BJ (cell line): ENCODE data around the gene MAPK1IP1L. TPM values are rescaled to one million over a fixed set of nuclear protein-coding genes. Genes with fewer than 3 reads are reported as not detected.

Source experiments
- CTCF ChIA-PET: fragments of 350-600 bp; formaldehyde crosslinking; extraction: SDS; loops from one replicate; lab custom pipeline; 2021; ENCODE audit warnings: antibody characterized with exemption, inconsistent platforms; lab: Yijun Ruan, JAX
- POLR2A ChIA-PET: fragments of 300-600 bp; sonication (Branson Sonifier 250); formaldehyde crosslinking; extraction: SDS; loops from one replicate; lab custom pipeline; 2021; ENCODE audit warnings: antibody characterized with exemption; lab: Charles Lee
- DNase-seq: peaks from one replicate; pipeline ENCODE4 v3.0.0-alpha.2; 2011; ENCODE audit warnings: low read depth
- H3K27me3 ChIP-seq: 2 replicates; pipeline ENCODE4 v1.6.0; 2011; ENCODE audit warnings: low read length; ENCODE audit not compliant: control insufficient read depth, insufficient read depth
- H3K36me3 ChIP-seq: 2 replicates; pipeline ENCODE4 v1.5.1; 2011; ENCODE audit warnings: low read length; ENCODE audit not compliant: control insufficient read depth, insufficient read depth
- H3K4me3 ChIP-seq: 2 replicates; pipeline ENCODE4 v1.5.1; 2011; ENCODE audit warnings: low read depth, mild to moderate bottlenecking, control low read depth, low read length
- polyA plus RNA-seq: library from polyadenylated mRNA; depleted of rRNA; stranded (reverse); fragments of >200 nt; gene quantifications from 2 replicates; pipeline ENCODE4 v1.2.3, GENCODE V29; 2011
- TF ChIP-seq, protein P1 (sequence below): IDR thresholded peaks from 2 replicates; pipeline ENCODE4 v1.5.1; 2011; ENCODE audit warnings: low read depth, mild to moderate bottlenecking, control low read depth, inconsistent platforms, low read length, moderate library complexity; ENCODE audit not compliant: insufficient read depth

Gene MAPK1IP1L
- polyA plus RNA-seq, 1 experiment = 90.0 TPM

DNA sequence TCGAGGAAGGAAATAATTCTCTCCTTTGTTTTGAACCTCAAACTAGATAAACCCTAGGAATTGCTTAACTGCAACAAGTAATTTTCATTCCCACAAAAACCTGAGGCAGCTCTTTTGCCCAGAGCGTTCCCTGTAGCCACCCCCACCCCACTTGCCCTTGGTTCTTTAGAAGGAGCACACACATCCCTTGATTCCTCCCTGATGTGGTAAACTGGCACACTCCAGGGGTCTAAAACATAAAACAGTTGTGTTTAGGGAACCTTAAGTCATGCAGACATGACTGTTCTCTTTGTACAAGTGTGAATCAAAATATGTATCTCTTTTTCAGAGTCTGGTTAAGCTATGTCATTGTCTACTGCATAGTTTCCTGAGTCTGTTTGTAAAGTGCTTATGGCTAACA is 14.0 kb downstream of the MAPK1IP1L start:
- H3K36me3 ChIP-seq = peaks cover 7% of the 10 kb centered on the region
- ChIA-PET CTCF (interaction anchor here (0.9 to 2.1 kb wide), 2 partner anchors 14 to 26 kb away, joined by 3 to 8 read pairs; partner anchors contain the start of gene MAPK1IP1L), POLR2A (no interaction called here)
- no peak for DNase-seq
- TF ChIP-seq, protein P1, sequence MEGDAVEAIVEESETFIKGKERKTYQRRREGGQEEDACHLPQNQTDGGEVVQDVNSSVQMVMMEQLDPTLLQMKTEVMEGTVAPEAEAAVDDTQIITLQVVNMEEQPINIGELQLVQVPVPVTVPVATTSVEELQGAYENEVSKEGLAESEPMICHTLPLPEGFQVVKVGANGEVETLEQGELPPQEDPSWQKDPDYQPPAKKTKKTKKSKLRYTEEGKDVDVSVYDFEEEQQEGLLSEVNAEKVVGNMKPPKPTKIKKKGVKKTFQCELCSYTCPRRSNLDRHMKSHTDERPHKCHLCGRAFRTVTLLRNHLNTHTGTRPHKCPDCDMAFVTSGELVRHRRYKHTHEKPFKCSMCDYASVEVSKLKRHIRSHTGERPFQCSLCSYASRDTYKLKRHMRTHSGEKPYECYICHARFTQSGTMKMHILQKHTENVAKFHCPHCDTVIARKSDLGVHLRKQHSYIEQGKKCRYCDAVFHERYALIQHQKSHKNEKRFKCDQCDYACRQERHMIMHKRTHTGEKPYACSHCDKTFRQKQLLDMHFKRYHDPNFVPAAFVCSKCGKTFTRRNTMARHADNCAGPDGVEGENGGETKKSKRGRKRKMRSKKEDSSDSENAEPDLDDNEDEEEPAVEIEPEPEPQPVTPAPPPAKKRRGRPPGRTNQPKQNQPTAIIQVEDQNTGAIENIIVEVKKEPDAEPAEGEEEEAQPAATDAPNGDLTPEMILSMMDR = no peak
- no peak overlapping the region for H3K4me3 ChIP-seq
- H3K27me3 ChIP-seq = no peaks in the 10 kb centered on the region

DNA sequence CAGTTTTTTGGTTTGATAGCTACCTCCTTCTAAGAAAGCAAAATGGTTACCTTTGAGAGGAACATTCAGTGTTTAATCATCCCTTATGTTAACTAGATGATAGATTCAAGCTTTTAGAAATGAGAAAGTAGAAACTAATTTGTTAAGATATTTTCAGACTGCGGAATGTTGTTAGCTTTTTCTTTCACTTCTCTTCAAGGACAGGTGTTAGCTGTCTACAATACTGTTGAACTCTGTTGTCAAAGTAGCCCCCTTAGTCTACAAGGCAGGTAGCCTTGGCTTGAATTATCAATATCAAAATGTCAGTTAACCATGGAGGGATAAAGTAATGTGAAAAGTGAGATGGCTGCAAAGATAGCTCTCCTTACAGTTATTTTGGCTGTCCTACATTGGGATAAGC is 14.8 kb downstream of the MAPK1IP1L start:
- ChIA-PET POLR2A (no interaction called here), CTCF (interaction anchor here (0.6 to 2.1 kb wide), 2 partner anchors 15 to 21 kb away, joined by 3 to 8 read pairs; partner anchors contain the start of gene MAPK1IP1L)
- H3K36me3 ChIP-seq = peaks cover 7% of the 10 kb centered on the region
- no peaks in the 10 kb centered on the region for H3K27me3 ChIP-seq
- no peak overlapping the region for H3K4me3 ChIP-seq
- TF ChIP-seq, protein P1 = no peak
- DNase-seq = no peak

DNA sequence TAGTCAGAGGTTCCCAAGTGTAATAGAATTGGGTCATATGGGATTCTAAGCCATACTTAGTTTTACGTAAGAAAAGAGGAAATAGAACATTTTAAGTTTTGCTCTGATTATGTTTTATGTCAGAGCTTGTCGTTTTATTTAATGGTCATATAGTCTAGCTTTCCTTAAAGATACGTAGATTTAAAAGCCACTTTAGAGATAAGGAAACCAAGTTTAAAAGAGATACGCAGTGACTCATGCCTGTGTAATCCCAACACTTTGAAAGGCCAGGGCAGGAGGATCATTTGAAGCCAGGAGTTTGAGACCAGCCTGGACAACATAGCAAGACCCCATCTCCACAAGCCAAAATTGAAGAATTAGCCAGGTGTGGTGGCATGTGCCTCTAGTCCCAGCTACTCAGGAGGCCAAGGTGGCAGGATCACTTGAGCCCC is 19.5 kb downstream of the MAPK1IP1L start:
- ChIA-PET POLR2A (no interaction called here), CTCF (interaction anchor here (1.1 to 2.3 kb wide), 4 partner anchors 10 to 20 kb away, joined by 3 to 10 read pairs (median 4); partner anchors contain the start of gene MAPK1IP1L)
- Histone ChIP-seq H3K4me3 (no peak overlapping the region), H3K36me3 (no peaks in the 10 kb centered on the region), H3K27me3 (no peaks in the 10 kb centered on the region)
- TF ChIP-seq, protein P1 = no peak
- no peak for DNase-seq

DNA sequence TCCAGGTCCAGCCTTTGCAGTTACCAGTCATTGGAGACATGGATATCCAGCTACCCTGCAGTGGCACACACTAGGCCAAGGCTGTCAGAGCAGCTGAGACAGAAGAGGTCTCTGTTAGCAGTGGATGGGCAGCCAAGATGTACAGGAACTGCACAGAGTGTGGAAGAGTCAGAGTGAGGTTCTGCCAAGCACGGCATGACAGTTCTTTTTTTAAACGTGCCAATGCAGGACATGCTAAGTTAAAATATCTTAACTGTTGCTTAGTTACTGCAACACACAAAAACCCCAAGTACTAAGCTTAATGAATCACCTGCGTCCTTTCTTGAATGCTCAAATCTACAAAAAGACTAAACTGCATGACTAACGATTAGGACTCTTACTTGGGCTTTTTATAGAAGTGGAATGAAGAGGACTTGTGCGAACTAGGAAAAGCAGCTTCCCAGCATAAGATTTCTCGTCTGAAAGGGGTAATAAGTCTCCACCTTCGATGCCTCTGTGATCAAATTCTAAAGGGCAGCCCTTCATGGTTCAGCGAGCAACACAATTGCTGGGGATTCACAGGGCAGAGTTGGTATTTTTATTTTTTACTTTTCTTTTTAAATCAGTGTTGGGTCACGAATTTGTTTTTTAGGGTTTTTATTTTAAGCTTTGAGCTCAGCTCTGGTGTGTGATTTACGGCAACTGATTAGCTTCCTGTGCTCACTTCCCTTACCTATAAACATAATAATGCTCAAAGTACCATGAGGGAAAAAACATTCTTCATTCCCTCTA is 20.6 kb downstream of the MAPK1IP1L start:
- ChIA-PET POLR2A (interaction anchor here (0.7 kb wide), 1 partner anchor 20 kb away, joined by 3 read pairs; the partner anchor contains the start of gene MAPK1IP1L), CTCF (interaction anchor here (1.1 to 2.3 kb wide), 5 partner anchors 9 to 89 kb away, joined by 3 to 10 read pairs (median 5); partner anchors contain the start of gene MAPK1IP1L)
- DNase-seq = peak; percentile 89
- no peak overlapping the region for H3K4me3 ChIP-seq
- H3K36me3 ChIP-seq = no peaks in the 10 kb centered on the region
- TF ChIP-seq, protein P1 = no peak
- H3K27me3 ChIP-seq = no peaks in the 10 kb centered on the region

DNA sequence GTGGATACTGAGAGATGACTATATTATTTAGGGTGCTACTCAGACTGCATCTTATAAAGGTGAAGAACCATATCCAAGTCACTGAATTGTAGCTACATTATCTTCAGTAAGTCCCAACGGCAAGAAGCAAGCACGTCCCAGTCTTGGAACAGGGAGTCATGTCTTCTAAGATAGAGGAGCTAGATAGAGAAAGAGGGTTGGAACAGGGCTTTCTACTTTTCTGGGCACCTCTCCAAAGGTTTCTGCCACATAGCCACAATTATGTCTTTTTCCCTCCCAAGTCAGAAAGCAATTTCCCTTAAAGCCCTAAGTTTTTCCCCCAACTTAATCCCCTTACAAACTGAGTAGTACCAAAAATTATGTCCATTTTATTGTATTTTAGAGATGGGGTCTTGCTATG is 22.4 kb downstream of the MAPK1IP1L start:
- ChIA-PET CTCF (interaction anchor here (0.6 to 1.0 kb wide), 3 partner anchors 16 to 100 kb away, joined by 3 to 5 read pairs (median 3); partner anchors contain the start of gene MAPK1IP1L), POLR2A (interaction anchor here (0.6 kb wide), 1 partner anchor 23 kb away, joined by 3 read pairs; the partner anchor contains the start of gene MAPK1IP1L)
- Histone ChIP-seq H3K36me3 (no peaks in the 10 kb centered on the region), H3K4me3 (no peak overlapping the region), H3K27me3 (no peaks in the 10 kb centered on the region)
- TF ChIP-seq, protein P1 = no peak
- DNase-seq = no peak
